ENCODE data around the gene INO80E.
"Not testable (repeated sequence)": the region's sequence is repeated elsewhere in the genome, so short reads cannot be mapped to it uniquely, and the experiment has no call there.

Gene INO80E

DNA sequence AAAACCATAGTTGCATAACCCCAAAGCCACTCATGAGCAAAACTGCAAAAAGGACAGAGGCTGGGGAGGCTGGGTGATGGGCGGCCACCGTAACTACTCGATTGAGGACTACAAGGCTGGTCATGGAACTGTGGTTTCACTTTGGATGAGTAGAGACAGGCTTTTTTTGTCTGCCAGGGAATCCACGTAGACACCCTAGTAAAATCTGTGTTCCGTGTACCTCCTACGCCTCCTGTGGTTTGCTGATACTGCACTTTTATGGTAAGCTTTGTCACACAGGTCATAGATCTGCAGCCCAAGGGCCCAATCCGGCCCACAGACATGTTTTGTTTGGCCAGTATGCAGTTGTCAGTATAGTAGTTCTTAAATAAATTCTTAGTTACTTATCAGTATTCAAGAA is 37.2 kb downstream of the INO80E start:
- no peak for DNase-seq

DNA sequence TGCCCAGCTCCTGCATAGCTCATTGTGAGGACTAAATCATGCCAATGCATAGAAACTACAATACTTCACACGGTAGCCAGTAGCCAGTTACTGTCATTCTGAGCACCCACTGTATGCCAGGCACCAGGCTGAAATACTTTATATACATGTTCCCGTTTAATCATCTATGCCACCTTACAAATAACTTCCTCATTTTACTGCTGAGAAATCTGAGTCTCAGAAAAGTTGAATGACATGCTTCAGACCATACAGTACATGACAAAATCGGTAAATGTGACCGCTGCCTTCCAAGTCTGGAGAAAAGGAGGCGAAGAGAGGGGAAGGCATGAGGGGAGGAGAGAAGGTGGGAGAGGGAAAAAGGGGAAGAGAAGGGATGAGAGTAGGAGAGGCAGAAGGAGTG is 44.2 kb downstream of the INO80E start:
- peak; percentile 18 to 62 (median 60) for DNase-seq

DNA sequence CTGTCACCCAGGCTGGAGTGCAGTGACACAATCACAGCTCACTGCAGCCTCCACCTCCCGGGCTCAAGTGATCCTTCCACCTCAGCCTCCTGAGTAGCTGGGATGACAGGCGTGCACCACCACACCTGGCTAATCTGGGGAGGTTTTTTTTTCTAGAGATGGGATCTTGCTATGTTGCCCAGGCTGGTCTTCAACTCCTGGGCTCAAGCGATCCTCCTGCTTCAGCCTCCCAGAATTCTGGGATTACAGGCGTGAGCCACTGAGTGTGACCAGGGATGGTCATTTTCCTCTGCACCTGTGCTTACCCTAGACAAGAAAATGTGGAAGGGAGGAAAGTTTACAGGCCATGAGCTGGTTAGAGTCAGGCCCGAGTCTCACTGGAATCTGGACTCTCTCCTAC is 44.6 kb downstream of the INO80E start:
- not testable (repeated sequence) for DNase-seq

DNA sequence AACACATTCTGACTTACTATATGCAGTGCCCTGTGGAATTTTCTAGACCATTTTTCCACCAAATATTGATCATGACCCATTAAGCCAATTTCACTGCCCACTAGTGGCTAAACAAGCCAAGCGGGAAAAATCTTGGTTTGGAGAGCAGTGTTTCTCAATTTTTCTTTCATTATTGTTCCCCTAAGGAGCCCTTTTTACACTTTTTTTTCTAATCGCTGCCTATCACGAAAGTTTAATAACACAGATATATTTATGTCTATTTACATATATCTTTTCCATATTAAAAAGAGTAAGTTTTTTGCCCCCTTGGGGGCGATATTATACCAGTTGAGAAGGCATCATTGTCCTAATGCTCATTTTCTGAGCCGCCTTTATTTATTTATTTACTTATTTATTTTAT is 45.8 kb downstream of the INO80E start:
- DNase-seq, result peak; percentile 65 to 69 (median 69)

DNA sequence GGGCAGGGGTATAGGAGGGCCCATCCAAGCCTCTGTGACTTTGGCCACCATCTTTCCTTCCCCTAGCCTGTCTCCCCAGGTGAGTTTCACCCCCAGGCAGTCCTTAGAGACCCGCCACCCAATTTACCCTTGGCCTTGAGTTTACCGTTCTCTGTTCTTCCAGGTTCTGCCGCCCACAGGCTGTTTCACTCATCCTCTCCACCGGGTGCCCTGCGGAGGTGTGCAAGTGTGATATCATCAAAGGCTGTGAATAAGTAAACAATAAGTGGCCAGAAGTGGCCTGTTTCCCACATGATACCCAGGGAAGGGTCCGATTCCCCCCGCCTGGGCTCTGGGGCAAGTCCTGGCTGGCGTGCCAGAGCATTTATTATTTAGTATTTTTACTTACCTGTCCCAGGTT is 50.1 kb downstream of the INO80E start:
- DNase-seq, result no peak

DNA sequence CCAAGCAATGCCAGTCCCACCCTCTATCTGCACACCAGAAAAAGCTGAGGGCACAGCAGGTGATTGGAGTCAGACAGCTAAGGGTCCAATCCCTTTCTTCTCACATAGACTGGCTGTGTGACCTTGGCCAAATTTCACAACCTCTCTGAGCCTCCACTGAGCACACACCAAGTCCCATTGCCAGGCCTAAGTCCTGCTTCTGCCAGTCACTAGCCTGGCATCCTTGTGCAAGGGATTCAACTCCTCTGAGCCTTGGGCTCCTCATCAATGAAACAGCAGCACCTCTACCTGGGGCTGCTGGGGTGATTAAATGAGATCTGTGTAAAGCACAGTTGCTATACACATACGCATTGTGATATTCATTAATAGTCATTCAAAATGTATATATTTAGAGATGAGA is 50.5 kb downstream of the INO80E start:
- DNase-seq, result no peak

DNA sequence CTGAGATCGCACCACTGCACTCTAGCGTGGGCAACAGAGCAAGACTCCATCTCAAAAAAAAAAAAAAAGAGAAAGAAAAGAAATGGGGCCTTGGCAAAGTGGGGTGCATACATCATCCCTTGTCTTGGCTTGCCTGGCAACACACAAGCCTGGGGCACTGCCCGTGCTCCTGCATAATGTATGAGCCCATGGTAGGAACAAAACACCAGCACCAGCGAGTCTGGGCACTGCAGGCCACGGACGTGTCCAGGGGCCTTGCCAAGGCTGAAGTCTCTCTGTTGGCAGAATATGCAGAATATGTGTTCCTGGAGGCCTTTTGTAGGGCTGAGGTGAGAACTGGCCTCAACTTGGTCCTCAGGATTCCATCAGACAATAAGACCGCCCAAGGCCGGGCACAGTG is 53.8 kb downstream of the INO80E start:
- DNase-seq, result no peak

DNA sequence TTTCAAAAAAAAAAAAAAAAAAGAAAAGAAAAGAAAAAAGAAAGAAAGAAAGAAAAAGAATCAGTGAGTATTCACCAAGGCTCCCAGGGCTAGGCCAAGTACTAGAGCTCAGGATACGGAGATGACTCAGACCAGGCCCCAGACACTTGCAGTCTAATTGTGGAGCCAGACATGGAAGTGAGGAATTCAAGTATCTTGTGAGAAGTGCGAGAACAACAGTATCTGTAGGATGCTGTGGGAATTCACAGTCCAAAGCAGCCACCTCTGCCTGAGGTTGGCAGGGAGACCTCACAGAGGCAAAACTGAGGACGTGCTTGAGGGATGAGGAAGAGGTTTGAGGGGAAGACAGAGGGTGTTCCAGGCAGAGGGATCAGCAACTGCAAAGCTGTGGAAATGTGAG is 55.5 kb downstream of the INO80E start:
- peak in 1 of 3 donors; percentile 34 for DNase-seq

DNA sequence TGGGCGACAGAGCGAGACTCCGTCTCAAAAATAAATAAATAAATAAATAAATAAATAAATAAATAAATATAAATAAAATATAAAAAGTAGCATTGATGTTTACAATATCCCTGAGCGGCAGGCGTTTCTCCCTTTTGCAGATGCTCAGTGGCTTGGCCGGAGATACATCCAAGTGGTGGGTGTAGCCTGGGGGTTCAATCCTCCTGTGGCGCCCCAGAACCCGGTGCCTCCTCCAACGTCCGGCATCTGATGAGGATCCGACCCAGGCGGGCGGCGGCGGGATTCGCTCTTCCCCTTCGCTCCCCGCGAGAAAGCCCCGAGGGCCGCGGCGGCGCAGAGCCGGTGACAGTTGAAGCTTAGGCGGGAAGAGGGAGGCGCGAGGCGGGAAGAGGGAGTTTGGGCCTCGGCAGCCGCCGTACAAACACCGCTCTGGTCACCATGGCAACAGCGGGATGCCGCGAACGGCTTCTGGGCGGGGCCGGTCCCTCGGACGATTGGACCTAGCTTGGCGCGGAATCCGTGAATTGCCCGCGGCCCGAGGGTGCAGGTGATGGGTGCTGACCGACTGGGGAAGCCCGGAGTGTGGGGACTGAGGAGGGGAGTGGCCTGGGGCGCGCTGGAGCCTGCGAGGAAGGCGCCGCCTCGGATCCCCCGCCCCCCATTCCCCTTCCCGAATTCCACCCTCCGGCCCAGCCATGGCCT is 56.8 kb downstream of the INO80E start:
- peak; percentile 96 to 98 (median 98) for DNase-seq

DNA sequence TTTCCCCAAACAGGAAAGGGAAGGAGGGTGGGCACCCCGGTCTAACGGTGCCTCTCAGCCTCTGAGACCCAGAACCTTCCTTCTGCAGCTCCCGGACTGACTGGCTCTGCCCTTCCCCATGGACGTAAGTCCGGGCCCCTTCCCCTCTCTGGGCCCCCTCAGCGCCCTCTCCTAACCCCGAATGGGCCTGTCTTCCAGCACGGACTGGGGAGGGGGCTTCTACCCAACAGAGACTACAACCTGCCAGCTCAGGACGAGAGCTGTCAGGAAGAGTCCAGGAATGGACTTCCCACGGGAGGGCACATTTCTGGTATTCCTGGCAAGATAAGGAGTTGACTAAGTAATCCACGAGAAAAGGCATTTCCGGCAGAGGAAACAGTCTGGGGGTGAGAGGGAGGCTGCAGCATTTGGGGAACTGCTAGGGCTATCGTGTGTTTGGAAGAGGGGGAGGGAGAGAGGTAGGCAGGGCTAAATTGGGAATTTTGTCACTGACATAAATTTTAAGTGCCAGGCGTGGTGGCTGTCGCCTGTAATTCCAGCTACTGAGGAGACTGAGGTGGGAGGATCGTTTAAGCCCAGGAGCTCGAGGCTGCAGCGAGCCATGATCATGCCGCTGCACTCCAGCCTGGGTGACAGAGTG is 57.5 kb downstream of the INO80E start:
- peak; percentile 44 to 60 (median 59) for DNase-seq

DNA sequence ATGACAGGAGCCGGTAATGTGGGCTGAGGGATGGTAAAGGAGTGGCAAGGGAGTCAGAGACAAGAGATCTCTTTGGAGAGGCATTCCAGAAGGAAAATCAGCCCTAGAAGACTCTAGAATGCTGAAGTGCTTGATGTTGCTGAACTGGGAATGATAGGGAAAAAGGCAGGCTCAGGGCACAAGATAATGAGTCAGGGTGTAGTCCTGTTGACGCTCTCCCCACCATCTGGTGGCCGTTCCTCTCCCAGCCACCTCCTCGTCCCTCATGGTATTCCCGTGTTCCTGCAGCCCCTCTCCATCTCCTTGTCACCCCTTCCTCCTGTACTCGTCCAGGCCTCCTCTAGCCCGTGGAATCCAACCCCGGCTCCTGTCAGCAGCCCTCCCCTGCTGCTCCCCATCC is 58.4 kb downstream of the INO80E start:
- no peak for DNase-seq

DNA sequence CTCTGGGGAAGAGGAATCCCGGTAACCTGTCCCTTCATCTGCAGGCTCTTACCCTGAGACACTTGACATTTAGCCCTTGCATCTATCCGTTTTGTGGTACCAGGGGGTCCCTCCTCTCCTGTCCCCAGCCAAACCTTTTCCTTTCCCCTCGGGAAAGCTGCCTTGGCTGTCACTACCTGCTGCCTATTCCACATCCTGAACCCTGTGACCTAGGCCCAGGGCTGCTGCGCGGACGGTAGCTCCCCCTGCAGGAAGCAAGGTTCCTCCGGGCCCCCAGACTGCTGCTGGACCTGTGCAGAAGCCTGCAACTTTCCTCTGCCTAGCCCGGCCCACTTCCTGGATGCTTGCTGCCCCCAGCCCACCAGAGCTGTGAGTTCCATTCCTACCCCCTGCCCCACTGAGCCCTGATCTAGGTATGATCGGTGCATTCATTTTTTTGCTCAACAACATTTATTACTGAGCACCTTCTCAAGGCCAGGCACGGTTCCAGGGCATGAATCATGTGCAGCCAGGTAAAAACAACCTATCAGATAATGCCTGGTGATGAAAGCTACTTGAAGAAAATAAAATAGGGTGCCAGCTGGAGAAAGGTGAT is 59.0 kb downstream of the INO80E start:
- peak; percentile 49 to 73 (median 54) for DNase-seq
